Activated CD4-positive, CD25-positive, alpha-beta regulatory T cell (primary cell): ENCODE measurements around the gene CRYBG2.

Source experiments
- DNase-seq, 4 experiments: peaks; one replicate each; lab custom pipeline; 2025; lab: John Stamatoyannopoulos, UW

The CRYBG2 gene

DNA sequence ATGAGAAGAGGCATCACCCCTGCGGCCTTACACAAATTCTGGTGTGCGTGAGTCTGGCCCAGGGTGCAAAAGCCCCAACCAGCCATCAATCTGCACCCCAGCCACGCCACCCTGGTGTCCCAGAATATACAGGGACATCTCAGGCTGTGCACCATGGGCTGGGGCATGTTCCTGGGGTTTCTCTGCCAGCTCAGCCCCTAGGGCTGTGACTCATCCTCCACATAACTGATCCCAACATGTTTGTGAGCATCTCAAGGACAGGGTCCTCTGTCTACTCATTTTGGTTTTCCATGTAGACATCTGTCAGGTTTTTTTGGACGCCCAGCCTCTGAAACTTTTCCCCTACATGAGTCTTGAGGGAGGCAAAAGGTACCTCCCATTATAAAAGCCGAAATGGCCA, 18.1 kb upstream of the CRYBG2 start:
- DNase-seq = no peak

GRCh38 chr1:26370591-26371382, 16.9 kb upstream of the CRYBG2 start:
- DNase-seq = no peak

DNA sequence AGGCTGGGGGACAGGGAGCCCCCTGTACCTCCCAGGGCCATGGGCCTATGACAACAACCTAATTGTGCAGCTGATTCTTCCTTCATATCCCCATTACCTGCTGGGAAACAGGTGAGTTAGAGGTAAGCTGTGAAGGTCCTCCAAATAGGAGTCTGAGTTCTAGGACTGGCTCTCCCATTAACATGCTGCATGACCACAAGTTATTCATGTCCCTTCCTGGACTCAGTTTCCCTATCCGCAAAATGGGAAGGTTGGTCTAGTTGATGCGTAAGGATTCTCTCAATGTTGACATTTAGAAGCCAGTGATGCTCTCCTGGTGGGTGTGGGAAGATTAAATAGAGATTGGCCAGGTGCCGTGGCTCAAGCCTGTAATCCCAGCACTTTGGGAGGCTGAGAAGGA, 14.6 kb upstream of the CRYBG2 start:
- DNase-seq = no peak

DNA sequence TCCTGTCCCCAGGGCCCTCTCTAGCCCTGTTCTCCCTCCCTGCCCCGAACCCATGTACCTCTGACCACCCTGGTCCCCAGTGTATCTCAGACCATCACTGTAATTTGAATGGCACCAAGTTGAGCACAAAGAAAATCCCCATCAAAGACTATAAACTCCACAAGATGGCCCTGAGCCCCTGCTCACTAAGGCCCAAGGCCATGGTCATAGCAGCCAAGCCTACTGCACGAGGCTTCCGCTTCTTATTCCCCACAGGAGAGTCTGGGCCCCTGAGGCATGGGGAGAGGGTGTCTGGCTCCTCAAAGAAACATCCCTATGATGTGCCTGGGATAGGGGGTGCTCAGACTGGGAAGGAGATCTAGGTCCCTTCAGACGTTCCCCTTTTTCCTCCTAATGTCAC, 14.1 kb upstream of the CRYBG2 start:
- DNase-seq = no peak

GRCh38 chr1:26367441-26367840, 13.5 kb upstream of the CRYBG2 start:
- DNase-seq = no peak

DNA sequence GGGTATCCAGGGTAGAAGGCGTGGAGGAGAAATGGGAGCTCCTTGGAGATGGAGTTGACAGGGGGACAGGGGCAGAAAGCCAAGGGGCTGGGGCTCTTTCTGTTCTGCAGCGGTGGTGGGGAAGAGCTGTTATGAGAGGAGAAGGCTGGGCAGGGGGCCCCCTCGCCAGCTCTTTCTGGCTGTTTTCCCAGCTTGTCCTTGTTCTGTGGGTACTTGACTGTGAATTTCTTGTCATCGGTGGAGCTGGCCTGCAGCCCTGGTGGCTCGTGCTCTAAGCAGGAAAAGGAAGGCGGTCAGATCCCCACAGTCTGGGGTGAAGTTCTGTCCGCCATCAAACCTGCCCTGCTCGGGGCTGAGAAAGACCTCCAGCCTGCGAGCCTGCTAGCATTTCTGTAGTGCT, 11.0 kb upstream of the CRYBG2 start:
- DNase-seq = no peak

GRCh38 chr1:26363549-26364448, 9.9 kb upstream of the CRYBG2 start:
- DNase-seq = peak; percentile 73 to 81 (median 79)

DNA sequence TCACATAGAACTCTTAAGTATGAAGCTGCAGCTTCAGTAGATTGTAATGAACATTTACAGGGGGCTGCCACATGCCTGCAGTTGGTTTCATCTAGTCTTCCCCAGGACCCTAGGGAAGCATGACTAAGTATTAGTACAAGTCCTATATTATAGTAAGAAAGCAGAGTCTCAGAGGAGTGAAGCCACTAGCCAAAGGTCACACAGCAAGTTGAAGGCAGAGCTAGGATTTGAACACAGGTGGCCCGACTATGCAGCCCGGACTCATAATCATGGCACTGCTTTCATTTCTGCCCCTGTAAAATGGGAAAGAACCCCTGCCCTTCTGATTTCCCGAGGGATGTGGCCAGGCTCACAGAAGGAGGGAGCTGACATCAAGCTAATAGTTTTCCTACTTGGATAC, 8.4 kb upstream of the CRYBG2 start:
- DNase-seq = no peak

DNA sequence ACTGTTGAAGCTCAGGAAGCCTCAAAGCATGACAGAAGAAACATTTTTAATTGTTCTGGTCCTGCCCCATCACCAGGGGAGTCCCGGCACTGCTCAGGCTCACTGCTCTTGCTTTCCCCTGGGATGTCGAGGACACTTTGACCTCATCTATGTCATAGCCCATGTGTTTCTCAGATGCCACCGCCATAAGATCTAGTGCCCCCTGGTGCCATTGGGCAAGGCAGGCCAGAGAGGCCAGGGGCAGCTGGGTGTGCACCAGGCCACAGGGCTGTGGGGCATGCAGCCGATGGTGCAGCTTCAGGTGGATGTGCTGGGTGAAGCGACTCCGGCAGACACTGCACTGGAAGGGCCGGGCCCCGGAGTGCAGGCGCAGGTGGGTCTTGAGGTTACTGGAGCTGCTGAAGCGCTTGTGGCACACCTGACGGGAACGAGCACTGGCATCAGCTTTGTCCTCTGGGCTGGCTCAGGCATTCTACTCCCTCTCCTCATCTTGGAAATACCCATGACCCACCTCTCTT, 7.7 kb upstream of the CRYBG2 start:
- DNase-seq = no peak

DNA sequence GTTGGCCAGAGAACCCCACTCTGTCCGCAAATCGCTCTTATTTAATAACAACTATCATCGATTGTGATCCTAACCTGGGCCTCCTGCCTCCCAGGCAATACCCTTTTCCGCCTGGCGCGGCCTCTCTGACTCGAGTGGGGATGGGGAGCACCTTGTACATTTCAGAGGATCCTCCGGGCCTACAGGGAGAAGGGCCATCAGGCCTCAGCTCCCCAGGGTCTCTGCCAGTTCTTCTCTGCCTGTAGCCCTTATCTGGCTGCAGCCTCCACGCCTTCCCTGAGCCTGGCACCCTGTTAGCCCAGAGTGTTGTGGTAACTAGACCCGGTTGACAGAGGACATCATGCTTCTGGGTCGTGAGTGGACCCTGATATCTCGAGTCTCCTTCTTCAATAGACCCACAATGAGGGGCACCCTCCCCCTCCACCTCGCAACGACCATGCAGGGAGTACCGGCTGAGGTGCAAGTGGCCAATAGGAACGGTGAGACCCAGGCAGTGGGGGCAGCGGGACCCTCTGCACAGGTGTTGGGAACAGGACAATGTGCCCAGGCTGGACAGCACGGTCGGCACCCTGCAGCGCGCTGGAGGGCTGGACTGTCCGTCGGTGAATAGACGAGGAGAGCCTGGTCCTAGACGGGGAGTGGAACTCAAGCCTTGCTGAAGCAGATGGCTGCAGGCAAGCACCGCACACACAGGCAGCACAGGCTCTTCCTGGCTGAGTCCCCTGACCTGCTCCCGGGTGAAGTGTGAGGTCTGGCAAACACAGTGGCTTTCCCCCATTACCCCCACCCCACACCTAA, 7.1 kb upstream of the CRYBG2 start:
- DNase-seq = no peak

DNA sequence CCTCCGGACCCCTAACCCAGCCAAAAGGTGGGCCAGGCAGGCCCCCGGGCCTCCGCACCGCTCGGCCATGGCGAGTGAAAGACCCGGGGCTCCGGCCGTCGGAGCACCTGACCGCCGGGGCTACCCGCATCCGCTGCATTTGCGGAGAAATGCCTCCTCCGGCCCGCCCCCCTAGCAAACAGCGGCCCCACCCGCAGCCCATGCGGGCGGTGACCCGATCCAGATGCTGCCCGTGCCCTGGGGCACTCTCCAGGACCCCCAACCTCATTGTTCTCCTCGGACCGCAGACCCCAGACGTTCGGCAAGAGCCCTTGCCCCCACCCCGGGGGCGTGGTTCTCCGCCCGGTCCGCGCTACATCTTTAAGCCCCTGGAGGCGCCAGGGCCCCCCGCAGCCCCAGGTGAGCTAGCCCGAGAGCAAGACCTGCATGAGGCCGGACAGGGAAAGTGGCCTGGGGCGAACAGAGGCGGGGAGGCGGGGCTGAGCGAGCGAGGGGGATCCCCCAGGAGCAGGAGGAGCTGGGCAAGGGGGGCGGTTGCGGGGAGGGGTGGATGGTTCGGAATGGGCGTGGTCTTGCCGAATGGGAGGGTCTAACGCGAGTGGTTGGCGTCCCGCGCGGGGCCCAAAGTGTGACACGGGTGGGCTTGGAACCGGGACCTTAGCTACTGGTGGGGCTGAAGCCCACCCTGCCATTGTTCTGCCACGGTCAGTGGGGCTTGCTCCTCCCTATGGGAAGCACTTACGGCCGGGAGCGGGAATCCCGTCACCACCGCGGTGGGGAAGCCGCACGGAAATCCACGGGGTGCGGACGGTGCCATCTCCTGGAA, 6.3 kb upstream of the CRYBG2 start:
- peak in 2 of 4 experiments; percentile 9 to 22 for DNase-seq

GRCh38 chr1:26358411-26359384, 4.8 kb upstream of the CRYBG2 start:
- peak in 1 of 4 experiments; percentile 17 for DNase-seq

- DNase-seq = no peak
Measured at GRCh38 chr1:26357121-26357602, 3.2 kb upstream of the CRYBG2 start.

GRCh38 chr1:26356106-26356505, 2.2 kb upstream of the CRYBG2 start:
- no peak for DNase-seq

DNA sequence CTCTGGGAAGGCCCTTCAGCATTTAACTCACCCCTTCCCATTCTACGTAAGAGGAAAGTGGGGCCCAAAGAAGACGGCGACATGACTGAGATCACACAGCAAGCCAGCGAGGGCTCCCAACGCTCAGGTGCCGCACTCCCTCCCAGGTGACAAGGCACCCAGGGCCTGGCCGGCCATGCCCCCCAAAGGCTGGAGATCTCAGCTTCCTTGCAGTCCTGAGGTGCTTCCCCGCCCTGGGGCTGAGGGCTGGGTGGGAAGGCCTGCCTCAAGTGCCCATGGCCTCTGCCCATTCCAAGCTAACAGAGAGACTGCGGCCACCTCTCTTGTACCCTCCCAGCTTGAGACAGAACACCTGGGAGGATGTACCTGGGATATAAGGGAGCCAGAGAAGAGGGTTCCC, 1.0 kb upstream of the CRYBG2 start:
- no peak for DNase-seq

GRCh38 chr1:26353210-26353859, 595 bp downstream of the CRYBG2 start:
- DNase-seq = no peak

DNA sequence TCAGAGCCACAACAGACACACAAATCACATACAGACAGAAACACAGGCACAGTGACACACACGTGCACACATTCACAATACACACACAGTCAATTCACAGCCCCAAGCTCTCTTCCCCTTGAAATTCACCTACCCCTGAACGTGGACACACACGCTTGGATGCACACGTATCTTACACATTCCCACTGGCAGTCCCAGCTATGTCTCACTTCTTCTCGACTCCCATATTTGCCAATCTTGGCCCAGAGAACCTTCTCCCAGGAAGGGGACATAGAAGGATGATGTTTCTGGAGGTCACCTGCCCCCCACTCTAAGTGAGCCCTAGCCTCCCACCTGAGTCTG, 1.6 kb downstream of the CRYBG2 start:
- no peak for DNase-seq

DNA sequence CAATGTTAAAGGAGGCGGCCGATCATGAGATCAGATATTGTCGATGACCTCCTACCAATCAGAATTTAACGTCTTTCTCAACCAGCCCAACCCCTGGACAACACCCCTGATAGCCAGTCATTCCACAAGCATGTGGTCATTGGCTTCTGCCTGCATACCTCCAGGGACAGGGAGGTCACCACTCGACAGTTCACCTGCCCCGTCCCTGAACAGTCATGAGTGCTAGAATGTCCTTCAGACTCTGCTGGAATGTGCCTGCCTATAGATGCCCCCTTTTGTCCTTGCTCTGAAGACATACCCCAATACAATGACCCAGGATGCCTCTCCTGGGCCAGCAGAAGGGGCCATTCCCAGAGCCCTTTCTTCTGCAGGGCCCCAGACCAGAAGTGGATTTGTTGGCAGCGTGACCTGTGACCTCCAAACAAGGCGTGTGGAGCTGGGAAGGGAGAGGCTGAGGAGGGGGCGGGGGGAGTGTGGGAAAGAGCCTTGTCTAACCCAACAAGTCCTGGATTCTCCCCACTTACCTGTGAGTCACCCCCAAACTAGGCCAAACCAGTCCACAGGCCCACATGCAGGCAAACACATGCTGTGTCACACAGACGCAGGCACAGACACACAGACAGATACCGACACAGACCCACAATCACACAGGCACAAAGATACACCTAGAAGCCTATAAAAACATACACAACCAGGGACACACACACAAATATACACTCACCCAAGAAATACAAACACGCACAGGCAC, 2.2 kb downstream of the CRYBG2 start:
- DNase-seq = no peak
